HEK293 (cell line): ENCODE results near the gene SMAD7.

ENCODE experiments used
- CTCF ChIP-seq: fragments of 450-650 bp; formaldehyde crosslinking; IDR thresholded peaks from 2 replicates; pipeline ENCODE4 v1.5.1; 2016; ENCODE audit warnings: missing biosample characterization, missing genetic modification characterization
- ELK4 ChIP-seq: IDR thresholded peaks from 2 replicates; pipeline ENCODE4 v1.6.1; 2011; ENCODE audit warnings: mild to moderate bottlenecking, low read depth, low read length, borderline replicate concordance
- HOXA7 ChIP-seq: sonication (generic); formaldehyde crosslinking; IDR thresholded peaks from 2 replicates; pipeline ENCODE4 v1.8.1; 2022; ENCODE audit warnings: missing genetic modification reagents, borderline replicate concordance
- TCF7L2 ChIP-seq: IDR thresholded peaks from 2 replicates; pipeline ENCODE4 v1.6.1; 2011; ENCODE audit warnings: low read depth, mild to moderate bottlenecking, inconsistent platforms, low read length, moderate library complexity, borderline replicate concordance
- ZNF138 ChIP-seq: fragments of 450-650 bp; formaldehyde crosslinking; IDR thresholded peaks from 2 replicates; pipeline ENCODE4 v1.5.1; 2016; ENCODE audit warnings: missing biosample characterization, missing genetic modification characterization, borderline replicate concordance
- ZNF223 ChIP-seq: fragments of 450-650 bp; formaldehyde crosslinking; IDR thresholded peaks from 2 replicates; pipeline ENCODE4 v1.5.1; 2016; ENCODE audit warnings: missing biosample characterization, missing genetic modification characterization
- ZNF274 ChIP-seq, 2 experiments: fragments of 200-500 bp in 1 of 2; fragments of 450-650 bp in 1 of 2; sonication (Bioruptor generic) in 1 of 2; formaldehyde crosslinking in 1 of 2; IDR thresholded peaks; 2 replicates each; pipeline versions ENCODE4 v1.5.1 to v1.6.1; 2014 to 2016; ENCODE audit warnings: borderline replicate concordance in 1 of 2, inconsistent platforms in 1 of 2, low read length in 1 of 2, missing biosample characterization in 1 of 2, missing genetic modification characterization in 1 of 2

GRCh38 chr18:48983793-48984437 is 33.1 kb upstream of the SMAD7 start:
- TF ChIP-seq TCF7L2 = no peak
- TF ChIP-seq ZNF274 (IDR thresholded peaks at IDR 0.05; ENCODE audit: low read length) = no peak
- TF ChIP-seq ZNF274 (tag by site-specific recombination; IDR thresholded peaks at IDR 0.05; ENCODE audit: borderline replicate concordance) = no peak
- no peak for TF ChIP-seq CTCF
- no peak for TF ChIP-seq HOXA7 (CRISPR knock-in tag)
- no peak for TF ChIP-seq ZNF138 (tag by site-specific recombination)
- TF ChIP-seq ELK4 = no peak
- TF ChIP-seq ZNF223 (tag by site-specific recombination) = no peak
